Bronchial epithelial cell (primary cell): ENCODE results near the gene SMG7. TPM values are rescaled to one million over a fixed set of nuclear protein-coding genes. Genes with fewer than 3 reads are reported as not detected.
"Not testable (repeated sequence)": the region's sequence is repeated elsewhere in the genome, so short reads cannot be mapped to it uniquely, and the experiment has no call there.

Experiments
- DNase-seq: peaks from one replicate; pipeline ENCODE4 v3.0.0-alpha.2; 2010; ENCODE audit warnings: low read depth
- FAIRE-seq: peaks from 2 replicates; lab custom pipeline; 2011; peaks lifted over from hg19 to GRCh38; lab: Jason Lieb, UNC
- H3K27me3 ChIP-seq: 2 replicates; pipeline ENCODE4 v1.5.1; 2011; ENCODE audit warnings: low read length; ENCODE audit not compliant: control insufficient read depth, insufficient read depth
- H3K36me3 ChIP-seq: 2 replicates; pipeline ENCODE4 v1.5.1; 2011; ENCODE audit warnings: low read length; ENCODE audit not compliant: control insufficient read depth, insufficient read depth
- H3K4me3 ChIP-seq: 2 replicates; pipeline ENCODE4 v1.5.1; 2011; ENCODE audit warnings: mild to moderate bottlenecking, low read depth, low read length, control low read depth
- CTCF ChIP-seq: IDR thresholded peaks from 2 replicates; pipeline ENCODE4 v1.5.1; 2011; ENCODE audit warnings: mild to moderate bottlenecking, moderate library complexity, low read length, control low read depth, inconsistent platforms; ENCODE audit not compliant: insufficient read depth, severe bottlenecking
- total RNA-seq: library from RNA; depleted of rRNA; stranded (reverse); fragments of >200 nt; gene quantifications from 2 replicates; pipeline ENCODE4 v1.2.1, GENCODE V29; 2014

The SMG7 gene
- 17.9 and 18.3 TPM in 2 replicates for total RNA-seq

GRCh38 chr1:183472488-183473216, at the start of gene SMG7:
Gene SMG7 (plus strand): TSS chr1:183472499. CDS start chr1:183472621, 122 bp downstream.
- no peak for FAIRE-seq
- DNase-seq = no peak
- H3K4me3 ChIP-seq = peak within 1 kb of the TSS; percentile 98

GRCh38 chr1:183423541-183423940, 48.8 kb upstream of the SMG7 start:
- FAIRE-seq (no peak), DNase-seq (no peak)
- Histone ChIP-seq H3K4me3 (no peak overlapping the region), H3K36me3 (no peaks in the 10 kb centered on the region), H3K27me3 (peaks cover under 1% of the 10 kb centered on the region)
- TF ChIP-seq CTCF = no peak

More at GRCh38 chr1:183472488-183473216, at the start of gene SMG7:
- H3K27me3 ChIP-seq = no peaks in the 10 kb centered on the region
- H3K36me3 ChIP-seq = no peaks in the 10 kb centered on the region
- TF ChIP-seq CTCF = no peak

- FAIRE-seq (no peak), DNase-seq (no peak)
- Histone ChIP-seq H3K4me3 (no peak overlapping the region), H3K36me3 (no peaks in the 10 kb centered on the region), H3K27me3 (no peaks in the 10 kb centered on the region)
- no peak for TF ChIP-seq CTCF
Observed at GRCh38 chr1:183424691-183425090, 47.6 kb upstream of the SMG7 start.

- FAIRE-seq = not testable (repeated sequence)
Observed at GRCh38 chr1:183427591-183427990, 44.7 kb upstream of the SMG7 start.

GRCh38 chr1:183431840-183432547, 40.3 kb upstream of the SMG7 start:
- H3K27me3 ChIP-seq = no peaks in the 10 kb centered on the region
- H3K36me3 ChIP-seq = no peaks in the 10 kb centered on the region
- FAIRE-seq (no peak), DNase-seq (no peak)
- TF ChIP-seq CTCF = no peak
- H3K4me3 ChIP-seq = no peak overlapping the region

More at GRCh38 chr1:183427591-183427990, 44.7 kb upstream of the SMG7 start:
- not testable (repeated sequence) for DNase-seq, H3K36me3 ChIP-seq, H3K27me3 ChIP-seq, H3K4me3 ChIP-seq

GRCh38 chr1:183432548-183432875, 39.8 kb upstream of the SMG7 start:
- Histone ChIP-seq H3K27me3 (no peaks in the 10 kb centered on the region), H3K36me3 (no peaks in the 10 kb centered on the region), H3K4me3 (no peak overlapping the region)
- TF ChIP-seq CTCF = no peak
- peak; percentile 79 for DNase-seq
- FAIRE-seq = no peak
